T-helper 1 cell treated with Interleukin-12 subunit alpha and Interleukin-12 subunit beta and Interleukin-4 antibody, amounts not matched to agents 30 ng/mL and 1 ng/mL, for 36 hours (primary cell): ENCODE data around the gene RARB. TPM values are rescaled to one million over a fixed set of nuclear protein-coding genes. Genes with fewer than 3 reads are reported as not detected.

Experiments used
- intact Hi-C: fragments of 100-400 bp; cut with micrococcal nuclease; formaldehyde crosslinking; loops from one replicate; pipeline ENCODE4 v1.15.1; 2024
- total RNA-seq: library from RNA; stranded (reverse); gene quantifications from 2 replicates; pipeline ENCODE4 v1.2.3, GENCODE V29; 2022

The RARB gene
- total RNA-seq, 1 donor from 2014 or later = not detected

- intact Hi-C loops = loop anchor here (5.0 kb wide), 1 partner anchor 1590 kb away; no protein-coding TSS in a partner anchor
Measured at GRCh38 chr3:25592510-25592968, 164.5 kb downstream of the RARB start.

- intact Hi-C loops = loop anchor here (5.0 kb wide), 1 partner anchor 1591 kb away; no protein-coding TSS in a partner anchor
Measured at GRCh38 chr3:25593001-25593400, 164.9 kb downstream of the RARB start.

- intact Hi-C loops = loop anchor here (2.0 to 5.0 kb wide), 4 partner anchors 61 to 1592 kb away; no protein-coding TSS in a partner anchor
Measured at GRCh38 chr3:25594007-25594502, 166.0 kb downstream of the RARB start.

- intact Hi-C loops = no loop called here
Measured at GRCh38 chr3:25597535-25598101, 169.6 kb downstream of the RARB start.

GRCh38 chr3:25603703-25604102, 175.6 kb downstream of the RARB start:
- intact Hi-C loops = no loop called here

GRCh38 chr3:25604107-25604805, 176.2 kb downstream of the RARB start:
- intact Hi-C loops = no loop called here

GRCh38 chr3:25610167-25610566, 182.1 kb downstream of the RARB start:
- intact Hi-C loops = no loop called here

- intact Hi-C loops = no loop called here
Measured at GRCh38 chr3:25610779-25611178, 182.7 kb downstream of the RARB start.

GRCh38 chr3:25611193-25611592, 183.1 kb downstream of the RARB start:
- intact Hi-C loops = no loop called here

- intact Hi-C loops = no loop called here
Measured at GRCh38 chr3:25618028-25618427, 190.0 kb downstream of the RARB start.

GRCh38 chr3:25619382-25619781, 191.3 kb downstream of the RARB start:
- intact Hi-C loops = no loop called here

- intact Hi-C loops = no loop called here
Measured at GRCh38 chr3:25620493-25620892, 192.4 kb downstream of the RARB start.

GRCh38 chr3:25621087-25621486, 193.0 kb downstream of the RARB start:
- intact Hi-C loops = no loop called here

GRCh38 chr3:25631989-25632388, 203.9 kb downstream of the RARB start:
- intact Hi-C loops = loop anchor here (2.0 kb wide), 1 partner anchor 15 kb away; no protein-coding TSS in a partner anchor

GRCh38 chr3:25633919-25634318, 205.9 kb downstream of the RARB start:
- intact Hi-C loops = no loop called here

GRCh38 chr3:25635038-25635437, 207.0 kb downstream of the RARB start:
- intact Hi-C loops = no loop called here

Other genes with a start within 250 kb of the RARB start
- 119 and 123 TPM in 2 replicates for gene TOP2B, start 236.6 kb downstream of the RARB start, total RNA-seq